HL-60 (cell line): ENCODE results near the gene PPP3CA.

Source experiments
- DNase-seq, 2 experiments: peaks; one replicate each; pipeline ENCODE4 v3.0.0-alpha.2; 2010 to 2020; ENCODE audit warnings: low read depth in 1 of 2, low spot score in 1 of 2
- H3K27ac ChIP-seq: fragments of 250-450 bp; sonication (Bioruptor Pico); replicated peaks from 2 replicates; pipeline ENCODE4 v1.5.1; 2020; ENCODE audit warnings: mild to moderate bottlenecking, moderate library complexity
- H3K27me3 ChIP-seq: fragments of 250-450 bp; sonication (Bioruptor Pico); 2 replicates; pipeline ENCODE4 v1.5.1; 2021; ENCODE audit warnings: mild to moderate bottlenecking, moderate library complexity; ENCODE audit not compliant: insufficient read depth, poor library complexity, severe bottlenecking
- H3K4me3 ChIP-seq: replicated peaks from 2 replicates; pipeline ENCODE4 v1.5.1; 2011; ENCODE audit warnings: mild to moderate bottlenecking, control low read depth, low read length; ENCODE audit not compliant: insufficient read depth
- GABPA ChIP-seq: IDR thresholded peaks from 2 replicates; pipeline ENCODE4 v1.6.1; 2012; ENCODE audit warnings: low read depth
- POLR2AphosphoS5 ChIP-seq: IDR thresholded peaks from 2 replicates; pipeline ENCODE4 v1.6.1; 2012; ENCODE audit warnings: low read depth
- SPI1 ChIP-seq: IDR thresholded peaks from 2 replicates; pipeline ENCODE4 v1.6.1; 2012; ENCODE audit warnings: low read depth, mild to moderate bottlenecking, borderline replicate concordance
- TF ChIP-seq, protein P1 (sequence below): IDR thresholded peaks from 2 replicates; pipeline ENCODE4 v1.6.1; 2012; ENCODE audit warnings: low read depth; ENCODE audit not compliant: insufficient replicate concordance
- TF ChIP-seq, protein P2 (sequence below): IDR thresholded peaks from one replicate; pipeline ENCODE4 v1.5.1; 2011; ENCODE audit warnings: low read length, control low read depth, inconsistent platforms; ENCODE audit not compliant: insufficient read depth

Gene PPP3CA

DNA sequence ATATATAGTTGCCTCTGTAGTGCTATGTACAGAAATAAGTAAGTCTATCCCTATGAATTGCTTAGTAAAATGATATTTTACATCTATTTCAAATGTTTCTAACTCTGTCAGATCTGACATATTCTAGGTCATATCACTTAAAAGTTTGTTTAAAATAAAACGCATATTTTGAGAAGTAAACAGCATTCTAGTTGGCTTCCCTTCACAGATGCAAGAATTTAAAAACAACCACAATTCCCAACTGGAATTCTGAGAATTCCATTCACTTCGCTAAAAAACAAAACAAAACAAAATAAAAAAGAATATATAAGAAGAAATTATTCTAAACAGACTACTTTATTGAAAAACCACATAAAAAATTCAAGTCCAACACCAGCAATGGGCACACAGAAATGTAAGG lies 126.0 kb downstream of the PPP3CA start:
- Histone ChIP-seq H3K27ac (no peak overlapping the region), H3K4me3 (no peak overlapping the region), H3K27me3 (no peaks in the 10 kb centered on the region)
- no peak for DNase-seq
- TF ChIP-seq POLR2AphosphoS5 (no peak), SPI1 (no peak), GABPA (no peak)
- TF ChIP-seq, protein P1, sequence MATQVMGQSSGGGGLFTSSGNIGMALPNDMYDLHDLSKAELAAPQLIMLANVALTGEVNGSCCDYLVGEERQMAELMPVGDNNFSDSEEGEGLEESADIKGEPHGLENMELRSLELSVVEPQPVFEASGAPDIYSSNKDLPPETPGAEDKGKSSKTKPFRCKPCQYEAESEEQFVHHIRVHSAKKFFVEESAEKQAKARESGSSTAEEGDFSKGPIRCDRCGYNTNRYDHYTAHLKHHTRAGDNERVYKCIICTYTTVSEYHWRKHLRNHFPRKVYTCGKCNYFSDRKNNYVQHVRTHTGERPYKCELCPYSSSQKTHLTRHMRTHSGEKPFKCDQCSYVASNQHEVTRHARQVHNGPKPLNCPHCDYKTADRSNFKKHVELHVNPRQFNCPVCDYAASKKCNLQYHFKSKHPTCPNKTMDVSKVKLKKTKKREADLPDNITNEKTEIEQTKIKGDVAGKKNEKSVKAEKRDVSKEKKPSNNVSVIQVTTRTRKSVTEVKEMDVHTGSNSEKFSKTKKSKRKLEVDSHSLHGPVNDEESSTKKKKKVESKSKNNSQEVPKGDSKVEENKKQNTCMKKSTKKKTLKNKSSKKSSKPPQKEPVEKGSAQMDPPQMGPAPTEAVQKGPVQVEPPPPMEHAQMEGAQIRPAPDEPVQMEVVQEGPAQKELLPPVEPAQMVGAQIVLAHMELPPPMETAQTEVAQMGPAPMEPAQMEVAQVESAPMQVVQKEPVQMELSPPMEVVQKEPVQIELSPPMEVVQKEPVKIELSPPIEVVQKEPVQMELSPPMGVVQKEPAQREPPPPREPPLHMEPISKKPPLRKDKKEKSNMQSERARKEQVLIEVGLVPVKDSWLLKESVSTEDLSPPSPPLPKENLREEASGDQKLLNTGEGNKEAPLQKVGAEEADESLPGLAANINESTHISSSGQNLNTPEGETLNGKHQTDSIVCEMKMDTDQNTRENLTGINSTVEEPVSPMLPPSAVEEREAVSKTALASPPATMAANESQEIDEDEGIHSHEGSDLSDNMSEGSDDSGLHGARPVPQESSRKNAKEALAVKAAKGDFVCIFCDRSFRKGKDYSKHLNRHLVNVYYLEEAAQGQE = no peak
- TF ChIP-seq, protein P2, sequence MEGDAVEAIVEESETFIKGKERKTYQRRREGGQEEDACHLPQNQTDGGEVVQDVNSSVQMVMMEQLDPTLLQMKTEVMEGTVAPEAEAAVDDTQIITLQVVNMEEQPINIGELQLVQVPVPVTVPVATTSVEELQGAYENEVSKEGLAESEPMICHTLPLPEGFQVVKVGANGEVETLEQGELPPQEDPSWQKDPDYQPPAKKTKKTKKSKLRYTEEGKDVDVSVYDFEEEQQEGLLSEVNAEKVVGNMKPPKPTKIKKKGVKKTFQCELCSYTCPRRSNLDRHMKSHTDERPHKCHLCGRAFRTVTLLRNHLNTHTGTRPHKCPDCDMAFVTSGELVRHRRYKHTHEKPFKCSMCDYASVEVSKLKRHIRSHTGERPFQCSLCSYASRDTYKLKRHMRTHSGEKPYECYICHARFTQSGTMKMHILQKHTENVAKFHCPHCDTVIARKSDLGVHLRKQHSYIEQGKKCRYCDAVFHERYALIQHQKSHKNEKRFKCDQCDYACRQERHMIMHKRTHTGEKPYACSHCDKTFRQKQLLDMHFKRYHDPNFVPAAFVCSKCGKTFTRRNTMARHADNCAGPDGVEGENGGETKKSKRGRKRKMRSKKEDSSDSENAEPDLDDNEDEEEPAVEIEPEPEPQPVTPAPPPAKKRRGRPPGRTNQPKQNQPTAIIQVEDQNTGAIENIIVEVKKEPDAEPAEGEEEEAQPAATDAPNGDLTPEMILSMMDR = no peak

DNA sequence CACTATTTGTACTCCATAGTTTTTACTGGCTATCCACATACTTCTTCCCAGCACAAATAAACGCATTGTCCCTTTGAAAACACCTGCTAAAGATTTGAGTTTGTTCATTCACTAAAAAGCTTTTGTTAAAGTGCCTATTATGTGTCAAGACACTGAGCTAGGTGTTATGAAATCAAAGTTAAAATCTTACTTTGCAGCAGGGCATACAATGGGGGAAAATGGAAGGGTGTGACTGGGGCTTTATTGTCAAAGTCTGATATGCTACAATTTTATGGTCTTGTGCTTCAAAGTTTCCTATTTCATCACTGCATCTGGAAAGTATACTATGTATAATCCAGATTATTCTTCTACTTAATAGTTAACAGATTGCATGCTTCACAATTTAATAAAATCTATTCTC lies 128.4 kb downstream of the PPP3CA start:
- H3K27me3 ChIP-seq = no peaks in the 10 kb centered on the region
- no peak overlapping the region for H3K27ac ChIP-seq
- TF ChIP-seq GABPA (no peak), SPI1 (no peak), POLR2AphosphoS5 (no peak)
- TF ChIP-seq, protein P2 = no peak
- TF ChIP-seq, protein P1 = no peak
- DNase-seq = no peak
- no peak overlapping the region for H3K4me3 ChIP-seq

DNA sequence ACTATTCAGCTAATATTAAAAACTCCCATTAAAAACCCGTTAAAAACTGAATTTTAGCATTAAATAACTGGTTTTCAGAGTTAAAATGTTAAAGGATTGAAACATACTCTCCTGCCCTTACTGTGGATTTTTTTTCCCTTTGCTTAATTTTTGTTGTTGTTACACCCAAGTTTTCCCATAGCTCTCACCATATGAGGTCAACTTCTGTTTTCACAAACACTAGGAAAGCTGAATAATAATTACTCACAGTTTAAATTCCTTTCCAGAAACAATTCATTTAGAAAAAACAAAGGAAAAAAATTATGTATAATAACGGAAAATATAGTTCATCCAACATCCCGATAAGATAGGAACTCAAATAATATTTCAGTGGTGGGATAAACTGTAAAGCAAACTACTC lies 129.0 kb downstream of the PPP3CA start:
- Histone ChIP-seq H3K27ac (no peak overlapping the region), H3K27me3 (no peaks in the 10 kb centered on the region), H3K4me3 (no peak overlapping the region)
- DNase-seq = no peak
- TF ChIP-seq, protein P1 = no peak
- TF ChIP-seq GABPA (no peak), SPI1 (no peak), POLR2AphosphoS5 (no peak)
- TF ChIP-seq, protein P2 = no peak
